Measurements from ENCODE around the gene COMMD2.
A peak's percentile ranks its signal among the peaks of the same experiment; 100 is the strongest.

The COMMD2 gene

DNA sequence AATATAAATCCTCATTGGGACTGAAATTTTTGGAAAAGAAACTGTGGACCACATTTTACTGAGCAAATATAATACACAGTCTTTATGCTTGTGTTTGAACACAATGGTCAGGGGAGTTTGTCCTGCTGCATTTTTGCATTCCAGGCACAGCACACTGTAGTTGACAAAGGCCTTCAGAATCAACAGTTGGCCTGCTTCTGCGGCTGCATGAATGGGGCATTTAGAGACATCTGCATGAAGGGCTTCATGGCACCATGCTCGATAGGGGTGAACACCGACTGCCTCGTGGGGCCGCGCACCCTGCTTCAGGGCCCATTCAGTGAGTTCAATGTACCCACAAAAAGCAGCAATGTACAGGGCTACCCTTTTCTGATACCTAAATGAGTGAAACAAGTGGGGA lies 15.4 kb upstream of the COMMD2 start:
- TF ChIP-seq, protein P1, sequence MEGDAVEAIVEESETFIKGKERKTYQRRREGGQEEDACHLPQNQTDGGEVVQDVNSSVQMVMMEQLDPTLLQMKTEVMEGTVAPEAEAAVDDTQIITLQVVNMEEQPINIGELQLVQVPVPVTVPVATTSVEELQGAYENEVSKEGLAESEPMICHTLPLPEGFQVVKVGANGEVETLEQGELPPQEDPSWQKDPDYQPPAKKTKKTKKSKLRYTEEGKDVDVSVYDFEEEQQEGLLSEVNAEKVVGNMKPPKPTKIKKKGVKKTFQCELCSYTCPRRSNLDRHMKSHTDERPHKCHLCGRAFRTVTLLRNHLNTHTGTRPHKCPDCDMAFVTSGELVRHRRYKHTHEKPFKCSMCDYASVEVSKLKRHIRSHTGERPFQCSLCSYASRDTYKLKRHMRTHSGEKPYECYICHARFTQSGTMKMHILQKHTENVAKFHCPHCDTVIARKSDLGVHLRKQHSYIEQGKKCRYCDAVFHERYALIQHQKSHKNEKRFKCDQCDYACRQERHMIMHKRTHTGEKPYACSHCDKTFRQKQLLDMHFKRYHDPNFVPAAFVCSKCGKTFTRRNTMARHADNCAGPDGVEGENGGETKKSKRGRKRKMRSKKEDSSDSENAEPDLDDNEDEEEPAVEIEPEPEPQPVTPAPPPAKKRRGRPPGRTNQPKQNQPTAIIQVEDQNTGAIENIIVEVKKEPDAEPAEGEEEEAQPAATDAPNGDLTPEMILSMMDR (IDR thresholded peaks at IDR 0.05; ENCODE audit: low read depth, low read length, missing control alignments), result no peak
- DNase-seq (ENCODE audit: low read depth), result no peak
- H3K4me3 ChIP-seq (ENCODE audit: low read depth, low read length), result no peak overlapping the region

DNA sequence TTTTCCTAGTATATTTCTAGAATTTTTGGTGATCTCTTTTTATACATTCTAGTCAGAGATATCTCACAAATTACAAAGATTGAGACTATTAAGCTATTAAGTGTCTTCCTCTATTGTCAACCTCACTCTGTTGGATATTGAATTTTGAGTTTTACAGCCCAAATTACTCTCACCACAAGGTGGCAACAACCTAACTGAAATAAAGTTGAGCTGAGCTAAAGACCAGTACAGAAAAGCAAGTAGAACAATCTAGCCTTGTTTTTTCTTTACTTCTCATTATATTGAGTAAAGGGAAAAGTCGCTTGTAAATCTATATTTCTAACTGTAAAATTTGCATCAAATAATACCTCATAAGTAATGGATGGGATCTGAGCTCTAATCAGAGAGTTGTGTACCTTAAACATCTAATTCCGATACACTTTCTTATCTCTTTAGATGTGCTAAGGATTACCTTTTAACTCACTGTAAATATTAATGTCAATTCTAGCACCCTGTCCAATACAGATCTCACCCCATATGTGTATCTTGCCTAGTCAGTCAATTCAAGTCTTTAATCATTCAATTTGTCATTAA lies 13.6 kb upstream of the COMMD2 start:
- no peak for DNase-seq (ENCODE audit: low read depth)
- TF ChIP-seq, protein P1 (IDR thresholded peaks at IDR 0.05; ENCODE audit: low read depth, low read length, missing control alignments), result no peak
- H3K4me3 ChIP-seq (ENCODE audit: low read depth, low read length), result no peak overlapping the region

DNA sequence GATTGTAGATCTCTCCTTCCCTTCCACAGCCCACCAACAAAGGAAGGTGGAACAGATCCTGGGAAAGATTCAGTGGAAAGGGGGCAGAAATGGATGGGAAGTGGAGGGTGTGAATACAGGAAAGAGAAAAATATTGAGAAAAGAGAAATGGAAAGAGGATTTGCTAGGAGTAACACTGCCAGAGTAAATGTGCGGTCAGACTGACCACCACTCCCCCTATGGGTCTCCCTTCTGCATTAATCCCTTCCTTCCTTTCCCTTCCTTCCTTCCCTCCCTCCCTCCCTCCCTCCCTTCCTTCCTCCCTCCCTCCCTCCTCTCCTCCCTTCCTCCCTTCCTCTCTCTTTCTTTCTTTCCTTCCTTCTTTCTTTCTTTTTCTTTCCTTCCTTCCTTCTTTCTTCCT lies 12.0 kb upstream of the COMMD2 start:
- TF ChIP-seq, protein P1 (IDR thresholded peaks at IDR 0.05; ENCODE audit: low read depth, low read length, missing control alignments), result no peak
- H3K4me3 ChIP-seq (ENCODE audit: low read depth, low read length), result no peak overlapping the region
- DNase-seq (ENCODE audit: low read depth), result no peak

DNA sequence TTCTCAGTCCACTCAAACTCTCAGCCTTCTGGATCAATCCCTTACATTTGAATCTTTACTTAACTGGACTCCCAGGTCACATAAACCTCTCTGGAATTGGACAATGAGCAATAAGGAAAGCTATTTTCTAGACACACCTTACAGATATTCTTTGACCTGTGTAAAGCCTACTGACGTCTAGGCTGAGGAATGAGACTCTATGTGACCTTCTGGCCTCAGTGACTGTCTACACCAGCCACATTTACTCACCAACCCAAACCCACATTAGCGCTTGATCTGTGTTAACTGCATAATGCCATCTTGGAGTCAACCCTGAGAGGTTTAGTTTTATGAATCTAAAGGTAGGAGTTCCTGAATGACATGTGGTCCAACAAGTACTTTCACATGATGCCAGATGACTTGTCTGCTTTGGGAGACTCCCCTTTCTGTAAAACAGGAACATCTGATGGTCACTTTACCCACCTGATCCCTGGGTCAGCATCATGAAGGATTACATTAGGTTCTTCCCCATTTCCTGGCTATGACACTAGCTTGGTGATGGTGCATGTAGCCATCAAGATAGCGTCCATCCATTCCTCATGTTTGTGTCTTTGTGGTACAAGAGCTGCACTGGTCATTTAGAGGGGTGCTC lies 11.4 kb upstream of the COMMD2 start:
- H3K4me3 ChIP-seq (ENCODE audit: low read depth, low read length), result no peak overlapping the region
- TF ChIP-seq, protein P1 (IDR thresholded peaks at IDR 0.05; ENCODE audit: low read depth, low read length, missing control alignments), result no peak

DNA sequence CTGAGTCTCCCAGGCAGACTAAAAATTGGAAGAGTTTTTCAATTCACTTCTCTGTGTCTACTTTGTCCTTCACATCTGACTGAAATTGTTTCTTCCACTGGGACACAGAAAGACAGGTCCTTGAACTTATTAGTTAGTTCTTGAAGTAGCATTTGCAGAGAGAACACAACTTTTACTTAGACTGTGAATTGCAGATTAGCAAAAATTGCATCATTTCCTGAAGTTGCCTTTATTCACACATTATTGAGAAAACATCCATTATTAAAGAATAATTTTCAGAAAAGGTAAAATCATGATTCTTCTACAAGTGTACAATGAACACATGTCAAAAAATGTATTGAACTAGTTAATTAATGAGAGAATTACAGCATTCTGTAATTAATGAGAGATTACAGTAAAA lies 1.4 kb upstream of the COMMD2 start:
- no peak for DNase-seq (ENCODE audit: low read depth)
- H3K4me3 ChIP-seq (ENCODE audit: low read depth, low read length), result no peak overlapping the region
- TF ChIP-seq, protein P1 (IDR thresholded peaks at IDR 0.05; ENCODE audit: low read depth, low read length, missing control alignments), result no peak

More for the DNA sequence above, 11.4 kb upstream of the COMMD2 start:
- no peak for DNase-seq (ENCODE audit: low read depth)

DNA sequence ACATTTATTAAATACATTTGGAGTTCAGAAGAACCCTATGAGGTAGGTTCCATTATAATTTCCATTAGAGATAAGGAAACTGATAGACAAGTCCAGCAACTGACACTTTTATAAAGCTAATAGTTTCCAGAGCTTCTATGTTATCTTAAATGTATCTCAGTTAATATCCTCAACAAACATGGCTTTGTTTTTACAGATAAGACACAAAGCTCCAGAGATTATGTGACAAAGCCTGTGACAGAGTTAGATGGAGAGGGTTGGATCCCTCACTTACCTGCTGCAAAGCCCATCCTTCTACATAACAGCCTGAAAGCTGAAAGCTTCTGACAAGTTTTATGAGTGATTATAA lies 473 bp upstream of the COMMD2 start:
- H3K4me3 ChIP-seq (ENCODE audit: low read depth, low read length), result peak overlapping the region; percentile 97
- DNase-seq (ENCODE audit: low read depth), result no peak
- TF ChIP-seq, protein P1 (IDR thresholded peaks at IDR 0.05; ENCODE audit: low read depth, low read length, missing control alignments), result no peak

DNA sequence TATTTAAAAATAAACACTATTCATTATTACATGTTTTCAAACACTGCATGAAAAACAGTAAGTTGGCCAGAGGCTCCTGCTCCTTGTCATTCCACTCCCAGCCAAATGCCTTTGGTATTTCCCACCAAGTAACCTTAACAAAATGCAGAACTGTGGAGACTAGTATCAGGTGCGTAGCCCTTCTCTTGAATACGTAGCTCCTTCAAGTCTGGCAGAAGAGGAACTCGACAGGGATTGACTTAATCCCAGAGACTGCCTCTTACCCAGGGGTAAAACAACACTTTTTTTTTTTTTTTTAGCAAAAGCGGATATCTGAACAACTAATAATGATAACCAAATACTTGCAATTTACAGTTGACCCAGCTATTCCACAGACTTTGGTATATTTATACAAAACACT lies 738 bp downstream of the COMMD2 start:
- peak overlapping the region; percentile 97 for H3K4me3 ChIP-seq (ENCODE audit: low read depth, low read length)

More for the DNA sequence above, 738 bp downstream of the COMMD2 start:
- TF ChIP-seq, protein P1 (IDR thresholded peaks at IDR 0.05; ENCODE audit: low read depth, low read length, missing control alignments), result no peak
- no peak for DNase-seq (ENCODE audit: low read depth)

All from GM12864 (cell line).